ENCODE results near the gene PFKP.

- TF ChIP-seq, protein P1, sequence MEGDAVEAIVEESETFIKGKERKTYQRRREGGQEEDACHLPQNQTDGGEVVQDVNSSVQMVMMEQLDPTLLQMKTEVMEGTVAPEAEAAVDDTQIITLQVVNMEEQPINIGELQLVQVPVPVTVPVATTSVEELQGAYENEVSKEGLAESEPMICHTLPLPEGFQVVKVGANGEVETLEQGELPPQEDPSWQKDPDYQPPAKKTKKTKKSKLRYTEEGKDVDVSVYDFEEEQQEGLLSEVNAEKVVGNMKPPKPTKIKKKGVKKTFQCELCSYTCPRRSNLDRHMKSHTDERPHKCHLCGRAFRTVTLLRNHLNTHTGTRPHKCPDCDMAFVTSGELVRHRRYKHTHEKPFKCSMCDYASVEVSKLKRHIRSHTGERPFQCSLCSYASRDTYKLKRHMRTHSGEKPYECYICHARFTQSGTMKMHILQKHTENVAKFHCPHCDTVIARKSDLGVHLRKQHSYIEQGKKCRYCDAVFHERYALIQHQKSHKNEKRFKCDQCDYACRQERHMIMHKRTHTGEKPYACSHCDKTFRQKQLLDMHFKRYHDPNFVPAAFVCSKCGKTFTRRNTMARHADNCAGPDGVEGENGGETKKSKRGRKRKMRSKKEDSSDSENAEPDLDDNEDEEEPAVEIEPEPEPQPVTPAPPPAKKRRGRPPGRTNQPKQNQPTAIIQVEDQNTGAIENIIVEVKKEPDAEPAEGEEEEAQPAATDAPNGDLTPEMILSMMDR (IDR thresholded peaks at IDR 0.05): no peak
- TF ChIP-seq EP300 (IDR thresholded peaks at IDR 0.05): no peak
- TF ChIP-seq POLR2AphosphoS5 (IDR thresholded peaks at IDR 0.05): no peak
Observed at GRCh38 chr10:3067859-3068179, 471 bp downstream of the PFKP start.

All from esophagus muscularis mucosa (tissue), 4 donors.